SK-N-MC (cell line): ENCODE measurements around the gene SLC26A9.

Experiments used
- EZH2 ChIP-seq: fragments of 200-600 bp; sonication (generic); IDR thresholded peaks from one replicate; pipeline ENCODE4 v1.6.1; 2017; ENCODE audit warnings: antibody characterized with exemption
- FOXP2 ChIP-seq: optimal IDR thresholded peaks from 2 replicates; pipeline ENCODE3; 2011; ENCODE audit warnings: mild to moderate bottlenecking, moderate library complexity; ENCODE audit not compliant: insufficient read depth; ENCODE audit errors: extremely low read length, control extremely low read depth
- POLR2AphosphoS5 ChIP-seq: IDR thresholded peaks from 2 replicates; pipeline ENCODE4 v1.6.1; 2012; ENCODE audit warnings: mild to moderate bottlenecking, low read depth, low read length, borderline replicate concordance

DNA sequence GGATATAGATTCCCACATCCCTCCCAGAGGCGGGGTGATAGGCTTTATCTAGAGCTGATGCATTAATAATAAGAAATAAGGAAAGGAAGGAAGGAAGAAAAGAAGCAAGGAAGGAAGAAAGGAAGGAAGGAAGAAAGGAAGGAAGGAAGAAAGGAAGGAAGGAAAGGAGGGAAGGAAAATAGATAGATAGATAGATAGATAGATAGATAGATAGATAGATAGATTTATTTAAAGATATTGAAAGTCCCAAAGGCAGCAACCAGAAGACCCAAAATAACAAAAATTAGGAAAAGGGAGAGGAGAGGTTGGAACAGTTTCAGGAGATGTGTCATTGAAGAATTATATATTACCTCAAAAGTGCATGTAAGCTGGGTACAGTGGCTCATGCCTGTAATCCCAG is 12.2 kb upstream of the SLC26A9 start:
- TF ChIP-seq EZH2 (no peak), POLR2AphosphoS5 (no peak), FOXP2 (no peak)
